ENCODE results near the gene EP400.

GRCh38 chr12:131919051-131919347, 30.7 kb upstream of the EP400 start:
- TF ChIP-seq CTCF (IDR thresholded peaks at IDR 0.05), result no peak
- no peak for TF ChIP-seq POLR2A (IDR thresholded peaks at IDR 0.05)
